ENCODE results near the gene LGR5.
"Not testable (repeated sequence)": the region's sequence is repeated elsewhere in the genome, so short reads cannot be mapped to it uniquely, and the experiment has no call there.

Gene LGR5

GRCh38 chr12:71476513-71476912 lies 36.9 kb downstream of the LGR5 start:
- no peak for DNase-seq (ENCODE audit: low read depth)

- no peak for DNase-seq (ENCODE audit: low read depth)
Observed at GRCh38 chr12:71477609-71478008, 38.0 kb downstream of the LGR5 start.

DNA sequence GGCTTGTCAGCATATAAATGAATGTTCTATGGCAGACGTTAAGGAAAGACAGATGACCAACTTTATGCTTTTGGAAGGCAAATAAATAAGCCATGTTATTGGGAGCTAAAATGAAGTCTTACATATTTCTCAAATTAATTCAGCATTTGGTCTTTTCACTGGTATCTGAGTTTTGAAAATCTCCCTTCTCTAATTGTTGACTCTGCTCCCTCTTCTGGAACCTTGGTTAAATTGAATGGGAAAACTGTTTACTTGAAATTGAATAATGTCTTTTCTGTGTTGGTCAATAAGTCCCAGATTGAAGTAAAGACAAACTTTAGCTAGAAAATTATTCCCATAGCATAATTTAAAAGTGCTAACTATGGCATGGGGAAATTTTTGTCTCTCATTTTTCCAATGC lies 38.7 kb downstream of the LGR5 start:
- no peak for DNase-seq (ENCODE audit: low read depth)

DNA sequence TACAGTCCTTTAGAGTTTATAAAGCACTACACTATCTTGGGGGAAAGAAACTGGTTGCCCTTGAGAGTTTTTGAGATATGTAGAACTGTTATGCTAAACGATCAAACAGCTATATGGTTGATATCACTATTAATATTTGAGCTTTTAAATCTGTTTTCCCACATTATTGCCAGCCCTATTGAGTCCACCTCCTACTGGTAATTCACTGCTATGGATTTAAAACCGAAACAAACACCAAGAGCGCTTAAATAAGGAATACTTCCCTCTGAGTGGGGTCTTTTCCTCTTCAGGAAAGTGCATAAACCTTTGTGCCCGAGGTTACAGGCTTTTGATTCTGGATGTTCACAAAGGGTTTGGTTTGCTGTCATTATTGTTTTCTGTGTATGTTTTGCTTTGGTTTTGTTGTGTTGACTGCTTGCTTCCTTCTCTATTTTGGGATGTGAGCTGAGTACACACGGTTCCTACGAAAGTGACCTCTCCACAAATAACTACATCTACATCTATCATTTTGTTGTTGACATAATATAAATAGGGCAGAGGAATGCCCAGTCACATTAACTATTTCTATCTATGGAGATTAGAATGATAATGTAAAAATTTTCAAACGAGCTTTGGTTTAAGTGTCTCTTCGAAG lies 44.8 kb downstream of the LGR5 start:
- DNase-seq (ENCODE audit: low read depth), result no peak

DNA sequence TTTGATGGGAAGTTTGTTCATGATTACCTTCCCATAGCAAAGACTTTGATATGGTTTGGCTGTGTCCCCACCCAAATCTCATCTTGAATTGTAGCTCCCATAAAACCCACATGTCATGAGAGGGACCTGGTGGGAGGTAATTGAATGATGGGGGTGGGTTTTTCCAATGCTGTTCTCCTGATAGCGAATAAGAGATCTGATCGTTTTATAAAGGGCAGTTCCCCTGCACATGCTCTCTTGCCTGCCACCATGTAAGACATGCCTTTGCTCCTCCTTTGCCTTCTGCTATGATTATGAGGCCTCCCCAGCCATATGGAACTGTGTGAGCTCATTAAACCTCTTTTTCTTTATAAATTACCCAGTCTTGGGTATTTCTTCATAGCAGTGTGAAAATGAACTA lies 51.2 kb downstream of the LGR5 start:
- not testable (repeated sequence) for DNase-seq (ENCODE audit: low read depth)

DNA sequence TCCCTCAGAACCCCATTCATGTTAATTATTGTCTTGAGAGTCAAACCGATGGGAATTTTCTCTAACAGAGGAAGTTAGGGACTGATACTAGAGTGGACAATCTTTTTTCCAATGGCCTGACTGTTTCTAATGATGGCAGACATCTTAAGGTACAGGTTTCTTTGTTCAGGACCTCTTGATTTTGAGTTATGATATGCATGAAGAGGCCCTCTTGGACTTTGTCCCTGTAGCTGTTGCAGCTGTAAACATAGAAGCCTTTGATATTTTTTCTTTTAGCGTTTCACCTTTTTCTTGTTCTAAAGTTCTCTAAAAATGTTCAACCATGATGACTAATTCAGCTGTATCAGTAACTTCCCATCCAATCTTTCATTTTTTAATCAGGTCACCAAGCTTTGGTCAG lies 53.0 kb downstream of the LGR5 start:
- no peak for DNase-seq (ENCODE audit: low read depth)

- DNase-seq (ENCODE audit: low read depth), result no peak
Observed at GRCh38 chr12:71499834-71500233, 60.2 kb downstream of the LGR5 start.

- no peak for DNase-seq (ENCODE audit: low read depth)
Observed at GRCh38 chr12:71503579-71504391, 64.2 kb downstream of the LGR5 start.

DNA sequence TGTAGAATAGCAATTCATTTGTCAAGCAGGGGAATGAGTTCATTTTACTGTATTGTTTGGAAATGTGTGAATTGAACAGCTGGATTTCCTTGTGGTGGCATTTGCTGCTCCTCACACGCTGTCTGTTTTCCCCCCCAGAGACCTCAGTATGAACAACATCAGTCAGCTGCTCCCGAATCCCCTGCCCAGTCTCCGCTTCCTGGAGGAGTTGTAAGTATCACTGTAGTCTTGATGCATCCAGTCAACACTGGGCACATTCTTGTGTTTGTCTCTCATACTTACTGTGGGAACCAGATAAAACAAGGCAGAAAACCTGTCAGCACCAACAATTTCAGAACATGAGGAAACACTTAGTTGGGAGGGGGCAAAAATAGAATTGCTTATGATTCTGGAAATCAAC lies 64.9 kb downstream of the LGR5 start:
- DNase-seq (ENCODE audit: low read depth), result no peak

DNA sequence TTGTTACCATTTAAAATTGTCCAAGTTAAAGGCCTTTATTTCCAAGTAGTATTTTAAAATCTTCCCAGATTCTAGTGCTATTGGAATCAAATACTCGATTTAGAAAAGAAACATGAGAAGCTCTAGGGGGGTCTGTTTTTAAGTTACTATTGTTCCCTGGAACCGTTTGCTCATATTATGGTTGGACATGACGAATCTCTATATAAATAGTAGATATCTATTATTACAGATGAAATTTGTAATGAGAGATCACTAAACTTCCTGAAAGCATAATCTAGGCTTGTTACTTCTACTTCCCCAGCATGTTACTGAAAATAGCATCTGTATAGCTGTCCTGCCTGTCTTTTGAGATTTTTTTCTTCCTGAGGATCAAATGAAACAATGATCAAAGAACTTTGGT lies 70.1 kb downstream of the LGR5 start:
- DNase-seq (ENCODE audit: low read depth), result no peak

DNA sequence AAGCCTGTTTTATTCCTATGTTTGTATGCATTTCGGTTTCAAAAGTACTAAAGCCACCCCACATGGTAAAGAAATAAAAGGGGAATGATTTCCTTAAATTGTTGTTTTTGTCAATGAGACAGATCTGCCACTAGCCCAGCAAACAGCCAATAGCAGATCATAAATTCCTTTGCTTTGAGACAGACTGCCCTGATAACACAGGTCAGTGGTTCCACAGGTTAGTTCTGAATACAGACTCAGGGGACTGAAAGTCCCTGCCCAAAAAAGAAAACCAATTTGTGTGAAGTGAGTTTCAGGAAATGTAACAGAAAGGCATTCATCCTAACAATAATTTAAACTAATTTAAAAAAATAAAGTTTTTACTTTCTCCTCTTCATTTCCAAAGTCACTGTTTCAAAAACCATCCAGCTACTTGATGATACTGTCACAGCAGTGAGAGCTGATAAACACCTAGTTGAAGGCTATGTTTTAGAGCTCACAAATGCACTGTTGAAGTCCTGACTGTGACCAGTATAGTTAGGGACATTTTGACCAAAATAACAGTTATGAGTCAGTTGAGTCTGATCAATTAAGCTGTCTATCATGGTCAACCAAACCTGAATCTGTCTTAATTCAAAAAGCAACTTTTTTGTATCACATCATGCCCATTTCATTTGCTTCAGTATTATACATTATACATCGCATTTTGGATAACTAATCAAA lies 77.7 kb downstream of the LGR5 start:
- no peak for DNase-seq (ENCODE audit: low read depth)

GRCh38 chr12:71521125-71521524 lies 81.5 kb downstream of the LGR5 start:
- no peak for DNase-seq (ENCODE audit: low read depth)

- DNase-seq (ENCODE audit: low read depth), result no peak
Observed at GRCh38 chr12:71524626-71525025, 85.0 kb downstream of the LGR5 start.

GRCh38 chr12:71533703-71534102 lies 94.1 kb downstream of the LGR5 start:
- DNase-seq (ENCODE audit: low read depth), result no peak

DNA sequence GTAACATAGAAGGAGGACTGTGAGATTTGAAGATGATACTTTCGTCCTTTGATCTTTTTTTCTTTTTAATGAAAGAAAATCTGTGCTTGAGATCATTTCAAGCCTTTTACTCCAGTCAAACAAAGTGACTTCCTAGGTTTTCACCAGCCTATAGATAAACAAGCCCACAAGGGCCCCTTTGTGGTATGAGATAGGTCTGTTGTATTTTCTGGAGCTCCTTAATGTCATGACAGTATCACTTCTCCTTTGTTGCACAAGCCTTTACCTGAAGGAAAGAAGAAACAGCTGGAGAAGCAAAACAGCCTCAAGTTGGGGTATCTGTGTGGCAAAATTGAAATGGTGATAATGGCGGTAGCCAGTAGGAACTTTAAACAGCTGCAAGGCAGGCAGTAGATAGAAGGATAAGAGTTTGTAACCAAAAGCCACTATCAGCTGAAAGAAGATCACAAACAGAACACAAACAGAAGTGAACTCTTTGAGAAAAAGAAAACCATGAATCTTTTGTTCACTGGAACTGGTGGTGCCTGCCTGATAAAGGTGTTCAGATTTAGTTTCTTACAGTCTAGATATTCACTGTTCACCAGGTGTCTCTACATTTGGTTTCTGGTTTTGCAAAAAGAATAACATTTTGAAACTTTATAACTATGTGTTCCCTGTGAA lies 96.8 kb downstream of the LGR5 start:
- DNase-seq (ENCODE audit: low read depth), result no peak

DNA sequence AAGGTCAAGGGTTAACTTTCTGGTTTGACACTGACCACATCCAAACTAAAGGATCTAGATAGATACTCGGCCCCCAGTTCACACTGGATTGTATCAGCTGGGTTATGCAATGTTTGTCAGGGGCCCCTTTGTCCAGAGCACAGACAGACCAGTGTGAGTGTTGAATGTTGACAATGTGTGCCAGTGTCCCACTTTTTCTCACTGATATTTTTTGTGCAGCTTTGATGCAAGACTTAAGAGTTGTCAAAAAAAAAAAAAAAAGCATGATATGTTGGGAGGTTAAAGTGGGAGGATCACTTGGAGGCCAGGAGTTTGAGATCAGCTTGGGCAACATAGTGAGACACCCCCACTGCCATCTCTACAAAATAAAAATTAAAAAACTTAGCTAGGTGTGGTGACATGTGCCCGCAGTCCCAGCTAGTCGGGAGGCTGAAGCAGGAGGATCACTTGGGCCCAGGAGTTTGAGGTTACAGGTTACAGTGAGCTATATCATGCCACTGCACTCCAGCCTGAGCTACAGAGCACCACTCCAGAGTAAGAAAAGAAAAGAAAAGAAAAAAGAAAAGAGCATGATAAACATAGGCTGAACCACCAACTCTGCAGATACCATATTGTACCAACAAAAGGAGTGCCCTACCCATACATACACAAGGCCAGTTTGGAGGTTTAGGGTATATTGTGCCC lies 97.5 kb downstream of the LGR5 start:
- no peak for DNase-seq (ENCODE audit: low read depth)

GRCh38 chr12:71538807-71539206 lies 99.2 kb downstream of the LGR5 start:
- DNase-seq (ENCODE audit: low read depth), result no peak

- DNase-seq (ENCODE audit: low read depth), result no peak
Observed at GRCh38 chr12:71541583-71541982, 102.0 kb downstream of the LGR5 start.

- no peak for DNase-seq (ENCODE audit: low read depth)
Observed at GRCh38 chr12:71546322-71546861, 106.8 kb downstream of the LGR5 start.

GRCh38 chr12:71548893-71549292 lies 109.3 kb downstream of the LGR5 start:
- DNase-seq (ENCODE audit: low read depth), result no peak

GRCh38 chr12:71551529-71551928 lies 111.9 kb downstream of the LGR5 start:
- DNase-seq (ENCODE audit: low read depth), result no peak

Measured in stimulated activated CD8-positive, alpha-beta memory T cell treated with anti-CD3 and anti-CD28 coated beads, Interleukin-15, amount 100 ng/mL, for 24 hours (primary cell).